Neutrophil (primary cell): ENCODE results near the gene TAPBPL.

Experiments
- H3K27ac ChIP-seq: fragments of 200-600 bp; sonication (generic); 2 replicates; pipeline ENCODE4 v1.5.1; 2016; ENCODE audit warnings: mild to moderate bottlenecking, moderate library complexity
- H3K27me3 ChIP-seq: fragments of 200-600 bp; sonication (generic); 2 replicates; pipeline ENCODE4 v1.6.0; 2016; ENCODE audit warnings: mild to moderate bottlenecking
- H3K36me3 ChIP-seq: fragments of 200-600 bp; sonication (generic); 2 replicates; pipeline ENCODE4 v1.5.1; 2017
- H3K4me1 ChIP-seq, 2 experiments: fragments of 200-600 bp in 1 of 2; sonication (generic) in 1 of 2; 1 replicate in 1 of 2; 2 replicates in 1 of 2; pipeline versions ENCODE4 v1.5.1 to v1.6.1; 2013 to 2016; ENCODE audit warnings: low read depth in 1 of 2, low read length in 1 of 2, mild to moderate bottlenecking in 1 of 2, moderate library complexity in 1 of 2; ENCODE audit not compliant: control insufficient read depth in 1 of 2, insufficient read depth in 1 of 2
- H3K4me3 ChIP-seq, 2 experiments: fragments of 200-600 bp in 1 of 2; sonication (generic) in 1 of 2; 1 replicate in 1 of 2; 2 replicates in 1 of 2; pipeline ENCODE4 v1.5.1; 2013 to 2016; ENCODE audit warnings: low read depth in 1 of 2, low read length in 1 of 2, mild to moderate bottlenecking in 1 of 2, moderate library complexity in 1 of 2
- H3K9me3 ChIP-seq: fragments of 200-600 bp; sonication (generic); 2 replicates; pipeline ENCODE4 v1.5.1; 2016
- TF ChIP-seq, protein P1 (sequence below): fragments of 200-600 bp; sonication (generic); IDR thresholded peaks from 2 replicates; pipeline ENCODE4 v1.5.1; 2016; ENCODE audit warnings: antibody characterized with exemption

Gene TAPBPL

DNA sequence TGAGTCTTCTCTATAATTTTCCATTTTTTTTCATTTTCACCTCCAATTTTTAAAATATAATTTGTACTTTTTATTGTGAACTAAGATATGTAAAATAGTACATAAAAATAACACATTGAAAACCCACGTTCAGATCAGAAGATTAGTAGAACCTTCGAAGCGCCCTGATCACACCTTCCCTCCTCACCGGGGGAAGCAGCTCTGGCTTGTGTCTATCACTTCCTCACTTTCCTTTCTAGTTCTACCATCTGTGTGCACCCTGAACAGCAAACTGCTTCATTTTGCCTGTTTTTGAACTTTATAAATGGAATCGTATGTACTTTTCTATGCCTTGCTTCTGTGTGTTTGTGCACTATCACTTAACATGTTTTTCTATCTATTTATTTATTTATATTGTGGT lies 18.9 kb upstream of the TAPBPL start:
- no peaks in the 10 kb centered on the region for H3K27me3 ChIP-seq
- H3K27ac ChIP-seq = no peak overlapping the region
- no peak overlapping the region for H3K4me3 ChIP-seq
- H3K9me3 ChIP-seq = no peaks in the 10 kb centered on the region
- TF ChIP-seq, protein P1, sequence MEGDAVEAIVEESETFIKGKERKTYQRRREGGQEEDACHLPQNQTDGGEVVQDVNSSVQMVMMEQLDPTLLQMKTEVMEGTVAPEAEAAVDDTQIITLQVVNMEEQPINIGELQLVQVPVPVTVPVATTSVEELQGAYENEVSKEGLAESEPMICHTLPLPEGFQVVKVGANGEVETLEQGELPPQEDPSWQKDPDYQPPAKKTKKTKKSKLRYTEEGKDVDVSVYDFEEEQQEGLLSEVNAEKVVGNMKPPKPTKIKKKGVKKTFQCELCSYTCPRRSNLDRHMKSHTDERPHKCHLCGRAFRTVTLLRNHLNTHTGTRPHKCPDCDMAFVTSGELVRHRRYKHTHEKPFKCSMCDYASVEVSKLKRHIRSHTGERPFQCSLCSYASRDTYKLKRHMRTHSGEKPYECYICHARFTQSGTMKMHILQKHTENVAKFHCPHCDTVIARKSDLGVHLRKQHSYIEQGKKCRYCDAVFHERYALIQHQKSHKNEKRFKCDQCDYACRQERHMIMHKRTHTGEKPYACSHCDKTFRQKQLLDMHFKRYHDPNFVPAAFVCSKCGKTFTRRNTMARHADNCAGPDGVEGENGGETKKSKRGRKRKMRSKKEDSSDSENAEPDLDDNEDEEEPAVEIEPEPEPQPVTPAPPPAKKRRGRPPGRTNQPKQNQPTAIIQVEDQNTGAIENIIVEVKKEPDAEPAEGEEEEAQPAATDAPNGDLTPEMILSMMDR = no peak
- no peaks in the 10 kb centered on the region for H3K36me3 ChIP-seq
- H3K4me1 ChIP-seq = peaks cover 10 to 15% of the 10 kb centered on the region in 2 experiments

DNA sequence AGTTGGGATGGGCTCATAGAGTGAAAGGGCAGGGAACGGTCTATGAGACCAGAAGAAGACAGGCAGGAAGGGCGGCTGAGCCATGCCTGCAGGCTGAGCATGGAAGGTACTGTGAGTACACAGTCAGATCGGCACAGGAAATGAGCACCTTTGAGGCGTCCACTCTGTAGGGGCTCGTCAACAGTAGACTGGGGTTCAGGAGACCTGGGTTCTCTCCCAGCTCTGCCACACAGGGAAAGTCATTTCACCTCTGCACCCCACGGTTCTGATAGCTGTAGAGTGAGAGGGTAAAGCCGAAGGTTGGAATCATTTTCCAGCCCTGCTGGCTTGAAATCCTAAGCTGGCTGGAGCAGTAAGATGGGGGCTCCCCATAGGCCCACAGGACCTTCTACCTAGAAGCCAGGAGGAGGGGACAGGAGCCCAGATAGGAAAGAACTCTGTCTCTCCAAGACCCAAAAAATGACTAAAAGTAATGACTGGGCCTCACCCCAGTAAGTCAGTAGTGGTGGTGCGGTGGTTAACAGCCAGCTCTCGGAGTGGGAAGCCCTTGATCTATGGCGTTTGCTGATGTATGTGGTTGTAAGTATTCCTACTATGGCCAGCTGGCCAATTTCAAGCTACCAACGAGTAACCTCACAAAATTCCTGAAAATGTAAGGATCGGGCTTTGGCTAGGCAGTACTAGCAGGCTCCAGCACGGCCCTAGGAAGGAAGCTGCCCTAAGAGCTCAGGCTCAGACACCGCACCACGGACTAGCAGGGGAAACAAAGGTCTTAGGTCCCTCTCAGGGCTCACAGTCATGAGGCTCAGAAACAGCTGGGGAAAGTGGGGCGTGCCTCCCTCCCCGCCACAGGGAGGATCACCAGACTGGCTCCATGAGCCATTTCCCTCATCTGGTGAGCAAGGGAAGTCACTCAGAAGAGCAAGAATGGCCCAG lies 17.4 kb upstream of the TAPBPL start:
- Histone ChIP-seq H3K4me3 (no peak overlapping the region), H3K4me1 (peaks cover 10 to 15% of the 10 kb centered on the region in 2 experiments), H3K36me3 (no peaks in the 10 kb centered on the region), H3K9me3 (no peaks in the 10 kb centered on the region), H3K27ac (no peak overlapping the region), H3K27me3 (no peaks in the 10 kb centered on the region)
- TF ChIP-seq, protein P1 = no peak

GRCh38 chr12:6435961-6436715 lies 15.7 kb upstream of the TAPBPL start:
- Histone ChIP-seq H3K27ac (no peak overlapping the region), H3K4me3 (no peak overlapping the region), H3K4me1 (peaks cover 0 to 2% of the 10 kb centered on the region in 2 experiments), H3K9me3 (no peaks in the 10 kb centered on the region), H3K27me3 (no peaks in the 10 kb centered on the region), H3K36me3 (no peaks in the 10 kb centered on the region)
- TF ChIP-seq, protein P1 = no peak

GRCh38 chr12:6437586-6437985 lies 14.3 kb upstream of the TAPBPL start:
- no peak overlapping the region for H3K27ac ChIP-seq
- no peaks in the 10 kb centered on the region for H3K4me1 ChIP-seq
- no peaks in the 10 kb centered on the region for H3K36me3 ChIP-seq
- TF ChIP-seq, protein P1 = no peak
- no peaks in the 10 kb centered on the region for H3K27me3 ChIP-seq
- no peaks in the 10 kb centered on the region for H3K9me3 ChIP-seq
- no peak overlapping the region for H3K4me3 ChIP-seq

- H3K9me3 ChIP-seq = no peaks in the 10 kb centered on the region
- TF ChIP-seq, protein P1 = no peak
- H3K4me1 ChIP-seq = no peaks in the 10 kb centered on the region
- no peak overlapping the region for H3K4me3 ChIP-seq
- H3K36me3 ChIP-seq = no peaks in the 10 kb centered on the region
- H3K27me3 ChIP-seq = no peaks in the 10 kb centered on the region
- H3K27ac ChIP-seq = no peak overlapping the region
These were observed 13.5 kb upstream of the TAPBPL start for GRCh38 chr12:6438345-6438744.
